ENCODE measurements around the gene HIVEP3. TPM values are rescaled to one million over a fixed set of nuclear protein-coding genes. Genes with fewer than 3 reads are reported as not detected.

The HIVEP3 gene
- total RNA-seq, 1 experiment from 2014 or later = 1.1 TPM

- no peak for DNase-seq (ENCODE audit: low spot score)
Measured at GRCh38 chr1:41652384-41653265, 266.1 kb downstream of the HIVEP3 start.

GRCh38 chr1:41650028-41650880, 268.5 kb downstream of the HIVEP3 start:
- no peak for DNase-seq (ENCODE audit: low spot score)

GRCh38 chr1:41649396-41650027, 269.2 kb downstream of the HIVEP3 start:
- no peak for DNase-seq (ENCODE audit: low spot score)

GRCh38 chr1:41648844-41649243, 269.9 kb downstream of the HIVEP3 start:
- DNase-seq (ENCODE audit: low spot score) = no peak

- no peak for DNase-seq (ENCODE audit: low spot score)
Measured at GRCh38 chr1:41648230-41648629, 270.5 kb downstream of the HIVEP3 start.

GRCh38 chr1:41647221-41648135, 271.2 kb downstream of the HIVEP3 start:
- DNase-seq (ENCODE audit: low spot score) = no peak

GRCh38 chr1:41646186-41646585, 272.5 kb downstream of the HIVEP3 start:
- no peak for DNase-seq (ENCODE audit: low spot score)

- DNase-seq (ENCODE audit: low spot score) = no peak
Measured at GRCh38 chr1:41645062-41645461, 273.7 kb downstream of the HIVEP3 start.

- no peak for DNase-seq (ENCODE audit: low spot score)
Measured at GRCh38 chr1:41642922-41643821, 275.6 kb downstream of the HIVEP3 start.

GRCh38 chr1:41641941-41642527, 276.7 kb downstream of the HIVEP3 start:
- no peak for DNase-seq (ENCODE audit: low spot score)

- no peak for DNase-seq (ENCODE audit: low spot score)
Measured at GRCh38 chr1:41641475-41641814, 277.3 kb downstream of the HIVEP3 start.

GRCh38 chr1:41640756-41641474, 277.8 kb downstream of the HIVEP3 start:
- no peak for DNase-seq (ENCODE audit: low spot score)

GRCh38 chr1:41640141-41640751, 278.5 kb downstream of the HIVEP3 start:
- no peak for DNase-seq (ENCODE audit: low spot score)

- DNase-seq (ENCODE audit: low spot score) = no peak
Measured at GRCh38 chr1:41639332-41639936, 279.3 kb downstream of the HIVEP3 start.

- DNase-seq (ENCODE audit: low spot score) = no peak
Measured at GRCh38 chr1:41638086-41639024, 280.4 kb downstream of the HIVEP3 start.

GRCh38 chr1:41637367-41637766, 281.4 kb downstream of the HIVEP3 start:
- DNase-seq (ENCODE audit: low spot score) = no peak

GRCh38 chr1:41633764-41634163, 285.0 kb downstream of the HIVEP3 start:
- DNase-seq (ENCODE audit: low spot score) = no peak

Measured in HT-29 (cell line).